Lower leg skin (tissue), 3 donors: ENCODE measurements around the gene SUN2.
A peak's percentile ranks its signal among the peaks of the same experiment; 100 is the strongest.

Source experiments
- POLR2A ChIP-seq, 2 donors: fragments of 450-650 bp; IDR thresholded peaks; one replicate each; pipeline ENCODE4 v1.6.1; 2016 to 2017; ENCODE audit warnings: antibody characterized with exemption in 2 of 2, mild to moderate bottlenecking in 1 of 2, moderate library complexity in 1 of 2
- TF ChIP-seq, protein P1 (sequence below), 3 donors: fragments of 450-650 bp; IDR thresholded peaks; one replicate each; pipeline ENCODE4 v1.5.1; 2016; ENCODE audit warnings: antibody characterized with exemption in 3 of 3, mild to moderate bottlenecking in 3 of 3, moderate library complexity in 2 of 3

DNA sequence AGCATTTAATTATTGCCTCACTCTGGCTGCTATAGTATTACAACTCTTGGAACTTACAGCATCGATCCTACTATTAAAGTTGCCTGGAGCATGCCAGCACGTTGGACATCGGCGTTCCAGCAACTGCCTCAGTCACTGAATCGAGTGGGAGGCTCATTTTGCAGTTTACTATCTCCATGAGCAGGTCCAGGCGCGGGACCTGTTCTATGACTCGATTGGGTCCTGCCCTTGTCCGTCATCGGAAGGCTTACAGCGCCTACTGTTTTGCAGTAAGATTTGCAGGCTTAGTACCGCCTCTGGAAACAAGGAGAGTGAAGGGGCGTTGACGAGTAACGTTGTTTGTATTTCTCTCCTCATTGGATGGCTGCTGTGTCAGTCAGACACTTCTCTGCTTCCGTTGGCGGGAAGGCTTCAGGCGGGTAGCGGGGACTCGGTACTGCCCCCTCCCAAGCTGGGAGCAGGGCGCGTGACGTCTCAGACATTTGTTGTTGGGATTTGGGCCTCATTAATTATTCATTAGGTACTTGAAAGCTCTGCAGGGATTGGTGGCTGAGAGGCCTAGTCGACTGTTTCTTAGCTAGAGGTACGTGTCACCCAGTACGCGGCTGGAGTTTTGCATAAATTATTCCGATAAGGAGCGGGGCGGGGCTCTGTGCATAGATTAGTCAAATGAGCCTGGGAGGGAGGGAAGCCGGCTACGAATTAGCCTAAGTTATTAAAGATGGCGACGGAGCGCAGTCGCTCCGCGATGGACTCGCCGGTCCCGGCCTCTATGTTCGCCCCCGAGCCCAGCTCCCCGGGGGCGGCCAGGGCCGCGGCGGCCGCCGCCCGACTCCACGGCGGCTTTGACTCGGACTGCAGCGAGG is 50.3 kb downstream of the SUN2 start, which contains the start of gene GTPBP1:
- TF ChIP-seq, protein P1, sequence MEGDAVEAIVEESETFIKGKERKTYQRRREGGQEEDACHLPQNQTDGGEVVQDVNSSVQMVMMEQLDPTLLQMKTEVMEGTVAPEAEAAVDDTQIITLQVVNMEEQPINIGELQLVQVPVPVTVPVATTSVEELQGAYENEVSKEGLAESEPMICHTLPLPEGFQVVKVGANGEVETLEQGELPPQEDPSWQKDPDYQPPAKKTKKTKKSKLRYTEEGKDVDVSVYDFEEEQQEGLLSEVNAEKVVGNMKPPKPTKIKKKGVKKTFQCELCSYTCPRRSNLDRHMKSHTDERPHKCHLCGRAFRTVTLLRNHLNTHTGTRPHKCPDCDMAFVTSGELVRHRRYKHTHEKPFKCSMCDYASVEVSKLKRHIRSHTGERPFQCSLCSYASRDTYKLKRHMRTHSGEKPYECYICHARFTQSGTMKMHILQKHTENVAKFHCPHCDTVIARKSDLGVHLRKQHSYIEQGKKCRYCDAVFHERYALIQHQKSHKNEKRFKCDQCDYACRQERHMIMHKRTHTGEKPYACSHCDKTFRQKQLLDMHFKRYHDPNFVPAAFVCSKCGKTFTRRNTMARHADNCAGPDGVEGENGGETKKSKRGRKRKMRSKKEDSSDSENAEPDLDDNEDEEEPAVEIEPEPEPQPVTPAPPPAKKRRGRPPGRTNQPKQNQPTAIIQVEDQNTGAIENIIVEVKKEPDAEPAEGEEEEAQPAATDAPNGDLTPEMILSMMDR (IDR thresholded peaks at IDR 0.05) = no peak
- TF ChIP-seq POLR2A (IDR thresholded peaks at IDR 0.05) = peak in 1 of 2 donors; percentile 41
